GM21717 (cell line): Measurements from ENCODE around the gene ATP1B1.
A peak's percentile ranks its signal among the peaks of the same experiment; 100 is the strongest.
"Not testable (repeated sequence)": the region's sequence is repeated elsewhere in the genome, so short reads cannot be mapped to it uniquely, and the experiment has no call there.

Experiments used
- ATAC-seq: cut with Tn5 transposase; IDR thresholded peaks from one replicate; pipeline ENCODE4 v1.9.1; 2021; ENCODE audit warnings: mild to moderate bottlenecking, moderate library complexity; ENCODE audit not compliant: unreplicated experiment

ATP1B1 gene

DNA sequence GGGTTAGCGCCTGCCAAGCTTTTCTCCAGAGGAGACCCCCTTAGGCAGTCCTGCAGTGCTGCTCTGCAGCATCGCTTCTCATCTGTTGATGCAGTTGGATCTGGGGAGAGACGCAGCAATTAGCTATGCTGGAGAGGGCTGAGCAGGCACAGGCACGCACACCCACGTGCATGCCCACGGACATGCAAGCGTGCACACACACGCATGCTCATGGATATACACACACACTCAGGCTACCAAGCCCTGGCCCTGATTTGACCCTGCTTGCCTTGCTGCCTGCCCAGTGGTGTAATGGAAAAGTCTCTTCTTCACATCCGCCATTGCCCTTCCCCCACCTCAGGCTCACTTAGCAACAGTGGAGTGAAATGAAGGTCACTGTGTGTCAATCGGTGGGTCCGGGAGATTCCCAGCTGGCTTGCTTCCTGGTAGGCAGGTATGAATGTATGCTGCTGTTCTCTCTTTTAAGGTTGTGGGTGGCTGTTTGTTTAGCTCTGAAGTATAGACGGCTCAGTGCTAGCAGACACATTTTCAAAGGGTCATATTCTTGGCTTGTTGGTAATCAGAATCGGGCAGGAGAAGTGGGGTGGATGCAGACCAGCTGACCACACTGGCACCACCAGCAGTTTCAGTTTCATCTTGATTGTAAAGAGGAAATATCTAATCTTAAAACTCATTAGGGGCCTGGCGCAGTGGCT is 9.5 kb downstream of the ATP1B1 start:
- ATAC-seq, result peak; percentile 59

DNA sequence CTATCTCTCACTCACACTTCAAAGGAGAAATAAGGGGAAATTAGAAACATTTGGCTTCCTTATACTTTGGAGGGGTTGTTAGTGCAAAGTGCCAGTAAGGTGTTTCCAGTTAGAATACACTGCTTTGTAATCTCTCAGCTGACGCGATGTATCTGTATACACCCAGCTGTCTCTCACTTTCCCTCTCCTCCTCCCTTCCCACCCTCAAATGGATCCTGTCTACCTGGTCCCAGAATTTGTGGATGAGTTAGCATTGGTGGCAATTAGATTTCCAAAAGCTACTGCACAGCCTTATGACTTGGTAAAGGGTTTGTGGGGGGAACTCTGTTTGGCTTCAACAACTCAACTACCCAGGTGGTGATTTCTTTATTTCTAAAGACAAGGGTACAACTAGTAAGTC is 10.5 kb downstream of the ATP1B1 start:
- no peak for ATAC-seq

DNA sequence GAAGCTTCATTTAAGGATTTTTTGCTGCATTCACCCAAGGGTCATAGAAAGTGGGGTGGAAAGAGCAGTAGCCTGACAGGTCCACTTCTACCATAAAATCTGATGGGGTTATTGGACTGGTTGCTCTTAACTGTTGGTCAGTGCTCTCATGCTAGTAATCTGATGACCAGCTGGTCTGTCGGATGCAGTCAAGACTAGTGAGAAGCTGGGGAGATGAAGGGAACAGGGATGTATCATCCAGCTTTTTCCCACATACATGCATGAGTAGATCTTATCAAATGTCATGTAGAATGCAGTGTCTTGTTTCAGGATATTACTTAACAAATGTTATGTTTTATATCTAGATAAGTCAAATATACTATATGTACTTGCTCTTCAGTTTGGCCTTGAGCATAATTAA is 11.1 kb downstream of the ATP1B1 start:
- ATAC-seq, result no peak

DNA sequence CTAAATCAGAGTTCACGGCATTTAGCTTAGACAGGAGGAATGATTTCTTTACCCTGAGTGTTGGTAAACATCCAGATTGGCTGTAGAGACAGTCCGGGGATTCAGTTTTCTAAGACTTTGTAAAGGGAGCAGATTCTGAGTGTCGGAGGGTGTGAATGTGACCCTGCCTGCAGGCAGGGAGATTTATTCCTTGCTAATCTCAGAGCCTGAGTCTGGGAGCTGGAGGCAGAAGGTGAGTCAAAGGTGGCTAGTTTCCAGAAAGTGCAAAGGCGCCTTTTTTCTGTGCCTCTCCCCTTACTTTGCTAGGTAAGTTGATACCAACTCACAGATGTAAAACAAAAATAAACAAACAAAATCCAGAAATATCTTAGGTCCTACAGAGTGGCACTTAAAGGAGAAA is 11.7 kb downstream of the ATP1B1 start:
- no peak for ATAC-seq

DNA sequence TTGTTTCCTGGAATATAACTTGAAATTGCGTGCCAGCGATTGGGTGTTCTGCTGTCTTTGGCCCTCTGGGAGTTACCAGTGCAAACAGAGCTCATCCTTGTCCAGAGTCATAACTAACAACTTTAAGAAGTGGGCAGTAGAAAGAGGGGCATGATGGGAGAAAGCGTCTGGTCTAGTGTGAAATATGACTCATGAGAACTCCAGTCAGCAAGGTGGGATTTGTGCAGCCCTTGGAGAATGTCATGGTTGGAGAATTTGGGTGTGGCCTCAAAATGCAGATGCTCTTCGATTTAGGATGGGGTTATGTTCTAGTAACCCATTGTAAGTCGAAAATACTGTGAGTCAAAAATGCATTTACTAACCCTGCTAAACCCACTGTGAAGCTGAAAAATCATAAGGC is 12.9 kb downstream of the ATP1B1 start:
- no peak for ATAC-seq

DNA sequence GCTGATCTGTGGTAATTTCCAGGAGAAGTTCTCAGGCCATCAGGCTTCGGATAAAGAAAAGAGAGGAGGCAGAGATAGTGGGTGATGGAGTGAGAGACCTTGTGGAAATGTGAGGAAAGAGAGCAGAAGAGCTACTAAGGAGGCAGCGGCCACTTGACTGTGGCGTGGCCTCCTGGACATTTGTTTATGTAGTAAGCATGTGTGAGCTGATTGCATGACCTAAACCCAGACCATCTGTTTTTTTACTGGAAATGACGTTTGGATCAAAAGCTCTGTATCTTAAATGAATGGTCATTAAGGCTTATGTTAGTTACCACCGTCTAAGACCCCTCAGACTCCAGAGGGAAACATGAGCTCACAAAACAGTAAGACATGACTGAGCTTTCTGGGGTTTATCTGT is 13.6 kb downstream of the ATP1B1 start:
- no peak for ATAC-seq

DNA sequence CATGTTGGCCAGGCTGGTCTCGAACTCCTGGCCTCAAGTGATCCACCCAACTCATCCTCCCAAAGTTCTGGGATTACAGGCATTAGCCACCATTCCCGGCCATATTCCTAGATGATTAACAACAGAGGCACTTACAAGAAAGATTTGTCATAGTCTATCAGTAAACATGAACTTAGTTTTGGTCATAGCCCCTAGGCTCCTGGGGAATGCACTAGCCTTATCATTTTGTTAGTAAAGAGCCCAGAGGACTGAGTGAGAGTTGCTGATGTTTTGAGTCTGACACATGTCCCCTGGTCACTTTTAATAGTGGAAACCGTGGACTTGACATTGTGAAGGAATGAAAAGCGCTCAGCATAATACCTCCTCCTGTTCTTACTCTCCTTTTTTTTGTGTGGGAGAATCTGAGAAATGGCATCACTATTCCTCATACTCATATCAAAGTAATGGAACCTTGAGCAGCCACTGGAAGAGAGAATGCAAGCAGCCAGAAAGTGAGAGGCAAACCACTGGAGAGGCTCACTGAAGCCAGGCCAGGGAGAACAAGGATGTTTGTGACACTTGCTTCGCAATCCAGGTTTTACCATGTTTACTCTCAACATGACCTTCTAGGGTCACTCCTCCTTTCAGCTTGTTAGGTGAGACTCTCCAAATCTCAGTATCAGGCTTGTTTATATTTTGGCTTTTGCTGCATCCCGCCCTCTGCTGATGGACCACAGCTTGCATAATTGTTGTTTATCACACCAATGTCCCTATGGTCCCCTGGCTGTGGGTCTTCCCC is 14.8 kb downstream of the ATP1B1 start:
- no peak for ATAC-seq

DNA sequence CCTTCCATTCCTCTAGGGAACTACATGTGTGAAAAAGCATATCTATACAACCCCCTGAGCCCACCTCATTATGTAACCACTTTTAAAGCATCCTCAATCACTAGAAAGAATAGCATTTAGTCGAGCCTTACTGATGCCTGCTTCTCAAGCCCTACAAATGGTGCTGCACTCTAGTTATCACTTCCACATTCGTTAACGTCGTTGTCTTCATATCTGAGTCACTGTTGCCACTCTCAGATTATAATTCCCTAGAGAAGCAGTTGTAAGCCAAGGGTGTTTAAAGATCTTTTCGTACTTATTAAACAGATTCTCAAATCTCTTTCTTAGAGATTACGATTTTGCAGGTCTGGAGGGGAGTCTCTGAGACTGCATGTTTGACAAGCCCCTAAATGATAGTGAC is 16.5 kb downstream of the ATP1B1 start:
- peak; percentile 64 for ATAC-seq

DNA sequence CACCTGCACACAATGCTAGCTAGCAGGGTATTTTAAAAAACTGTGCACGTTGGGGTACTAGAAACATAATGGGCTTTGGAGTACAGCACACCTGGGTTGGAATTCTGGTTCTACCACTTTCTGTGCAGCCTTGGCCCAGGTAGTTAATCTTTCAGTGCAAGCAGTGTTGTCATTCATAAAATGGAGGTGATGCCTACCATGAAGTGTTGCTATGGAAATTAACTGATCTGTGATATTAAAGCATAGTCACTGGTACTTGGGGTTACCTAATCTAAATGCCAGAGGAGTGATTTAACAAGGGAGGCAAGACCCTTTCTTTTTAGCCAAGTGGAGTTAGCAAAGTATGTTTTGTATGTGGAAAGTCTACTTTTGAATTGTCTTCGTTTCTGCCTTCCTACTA is 18.0 kb downstream of the ATP1B1 start:
- no peak for ATAC-seq

DNA sequence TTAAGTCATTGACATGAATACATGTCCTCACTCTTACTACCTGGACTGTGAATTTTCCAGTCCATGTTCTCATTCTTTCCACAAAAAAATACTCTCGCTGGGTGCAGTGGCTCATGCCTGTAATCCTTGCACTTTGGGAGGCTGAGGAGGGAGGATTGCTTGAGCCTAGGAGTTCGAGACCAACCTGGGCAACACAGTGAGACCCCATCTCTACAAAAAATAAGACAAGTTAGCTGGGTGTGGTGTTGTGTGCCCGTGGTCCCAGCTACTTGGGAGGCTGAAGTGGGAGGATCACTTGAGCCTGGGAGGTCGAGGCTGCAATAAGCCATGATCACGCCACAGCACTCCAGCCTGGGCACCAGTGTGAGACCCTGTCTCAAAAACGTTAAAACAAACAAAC is 19.1 kb downstream of the ATP1B1 start:
- ATAC-seq, result not testable (repeated sequence)

DNA sequence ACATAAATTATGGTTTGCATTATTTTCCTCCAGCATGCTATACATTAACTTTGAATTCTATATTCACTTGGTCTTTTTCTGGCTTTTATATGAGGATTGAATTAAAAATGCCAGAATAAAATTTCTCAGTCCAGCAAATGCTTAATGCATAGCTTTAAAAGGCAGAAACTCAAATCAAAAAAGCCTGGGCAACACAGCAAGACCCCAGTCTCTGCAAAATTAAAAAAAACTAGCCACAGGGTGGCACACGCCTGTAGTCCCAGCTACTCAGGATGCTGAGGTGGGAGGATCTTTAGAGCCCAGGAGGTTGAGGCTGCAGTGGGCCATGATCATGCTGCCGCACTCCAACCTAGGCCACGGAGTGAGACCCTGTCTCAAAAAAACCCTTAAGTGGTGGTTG is 19.8 kb downstream of the ATP1B1 start:
- no peak for ATAC-seq

DNA sequence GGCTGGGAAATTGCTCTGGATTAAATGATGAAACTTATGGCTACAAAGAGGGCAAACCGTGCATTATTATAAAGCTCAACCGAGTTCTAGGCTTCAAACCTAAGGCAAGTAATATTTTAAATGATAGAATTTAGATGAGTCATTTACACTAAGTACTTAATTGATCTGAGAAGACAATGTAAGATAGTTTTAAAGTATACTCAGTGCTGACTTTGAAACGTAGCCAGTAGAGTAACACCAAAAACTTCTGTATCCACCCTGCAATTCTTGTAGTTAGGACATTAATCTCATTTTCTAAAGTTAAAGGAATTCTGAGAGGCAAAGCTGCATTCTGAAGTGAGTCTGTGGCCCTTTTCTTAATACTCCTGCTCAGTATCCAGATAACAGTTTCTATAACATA is 20.8 kb downstream of the ATP1B1 start:
- ATAC-seq, result no peak

DNA sequence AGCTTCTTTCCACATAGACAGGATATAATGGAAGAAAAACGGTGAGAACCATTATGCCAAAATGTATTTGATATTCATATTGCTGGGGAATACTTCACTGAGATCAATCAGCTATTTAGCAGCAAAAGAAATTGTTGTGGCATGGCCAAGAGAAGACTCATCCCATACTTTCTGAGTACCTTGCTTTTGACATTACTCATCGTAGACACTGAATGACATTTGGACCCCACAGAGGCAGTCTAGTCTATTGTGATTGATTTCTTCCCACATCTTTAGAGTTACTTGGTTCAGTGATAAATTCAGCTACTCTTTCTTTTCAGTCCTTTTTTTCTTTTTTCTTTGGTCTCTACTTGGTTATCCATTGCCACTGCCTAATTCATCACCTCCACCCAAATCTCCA is 22.1 kb downstream of the ATP1B1 start:
- no peak for ATAC-seq

DNA sequence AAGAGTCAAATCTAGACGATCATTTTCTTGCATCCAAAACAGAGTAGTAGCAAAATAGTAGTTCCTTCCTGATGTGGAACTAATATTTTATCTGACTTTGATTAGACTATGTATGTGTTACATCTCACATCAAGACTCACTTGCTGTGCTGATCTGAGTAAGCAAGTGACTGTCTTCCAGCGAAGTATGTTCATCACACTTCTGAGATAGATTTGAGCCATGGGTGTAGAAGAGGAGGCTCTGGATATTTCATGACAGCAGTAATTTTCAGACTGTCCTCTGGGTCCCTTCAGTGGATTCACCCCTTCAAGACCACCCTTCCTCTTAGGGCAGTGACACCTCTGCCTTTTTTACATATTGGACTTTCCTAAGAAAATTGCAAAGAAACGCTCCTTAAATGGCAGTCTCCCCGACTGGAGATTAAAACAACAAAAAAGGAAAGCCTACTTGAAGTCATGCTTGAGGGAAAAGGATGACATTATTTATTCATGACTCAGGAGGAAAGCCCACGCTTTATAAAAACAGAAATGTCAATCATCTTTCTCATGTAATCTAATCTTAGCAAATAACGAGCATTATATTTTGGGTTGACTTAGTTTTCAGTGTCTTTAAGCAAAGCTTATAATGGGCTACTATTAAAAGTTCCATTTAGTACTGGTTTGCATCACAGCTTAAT is 22.8 kb downstream of the ATP1B1 start:
- no peak for ATAC-seq

DNA sequence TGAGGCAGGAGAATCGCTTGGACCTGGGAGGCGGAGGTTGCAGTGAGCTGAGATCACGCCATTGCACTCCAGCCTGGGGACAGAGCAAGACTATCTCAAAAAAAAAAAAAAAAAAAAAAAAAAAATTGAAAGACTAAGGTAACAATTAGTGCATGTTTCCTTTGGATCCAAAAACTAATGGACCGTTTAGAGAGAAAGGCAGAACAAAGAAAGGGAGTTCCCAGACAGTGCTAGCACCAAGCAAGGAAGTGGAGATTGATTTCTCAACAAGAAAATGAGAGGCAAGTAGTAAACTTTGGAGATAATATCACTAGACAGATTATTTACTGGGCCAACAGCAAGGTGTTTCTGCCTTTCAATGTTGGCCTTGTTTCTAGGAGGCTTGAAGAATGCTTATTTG is 24.2 kb downstream of the ATP1B1 start:
- ATAC-seq, result no peak

DNA sequence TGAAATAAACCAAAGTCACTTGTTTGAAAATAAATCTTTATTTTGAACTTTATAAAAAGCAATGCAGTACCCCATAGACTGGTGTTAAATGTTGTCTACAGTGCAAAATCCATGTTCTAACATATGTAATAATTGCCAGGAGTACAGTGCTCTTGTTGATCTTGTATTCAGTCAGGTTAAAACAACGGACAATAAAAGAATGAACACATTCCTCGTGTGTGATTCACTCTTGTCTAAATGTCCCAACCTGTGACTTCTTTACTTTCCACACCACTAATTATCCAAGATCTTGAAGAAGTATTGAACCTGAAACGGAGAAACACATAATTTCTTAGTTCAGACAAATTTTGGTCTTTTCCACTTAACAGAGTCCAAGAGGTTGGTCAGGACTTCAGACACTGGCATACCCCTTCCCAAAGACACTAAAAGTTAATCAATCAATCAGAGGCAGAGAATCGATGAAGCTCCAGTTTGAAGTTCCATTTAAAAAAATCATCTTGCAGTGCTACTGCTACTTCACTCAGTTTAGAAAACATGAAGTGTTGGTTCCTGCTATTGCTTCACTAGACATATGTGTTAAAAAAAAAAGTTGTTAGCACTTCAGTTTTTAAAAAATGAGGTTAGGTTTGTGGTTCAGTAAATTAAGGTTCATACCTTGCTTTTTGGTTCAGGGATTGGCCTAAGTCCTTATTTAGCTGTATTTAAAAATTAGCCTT is 26.2 kb downstream of the ATP1B1 start:
- no peak for ATAC-seq

DNA sequence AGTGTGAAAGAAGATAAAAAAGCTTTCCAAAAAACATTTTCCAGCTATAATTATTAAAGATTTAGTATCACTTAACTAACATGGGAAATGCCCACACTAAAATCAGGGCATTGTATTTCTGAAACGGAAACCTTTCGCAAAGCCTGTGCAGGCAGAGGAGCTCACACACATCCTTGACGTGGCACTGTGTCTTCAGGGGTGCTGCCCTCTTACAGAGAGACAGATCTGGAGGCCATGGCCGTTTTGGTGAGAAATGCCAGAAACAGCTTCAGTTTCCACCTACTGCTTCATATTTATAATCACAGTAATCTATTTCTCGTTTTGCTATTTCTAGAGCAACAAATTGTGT is 26.7 kb downstream of the ATP1B1 start:
- no peak for ATAC-seq

DNA sequence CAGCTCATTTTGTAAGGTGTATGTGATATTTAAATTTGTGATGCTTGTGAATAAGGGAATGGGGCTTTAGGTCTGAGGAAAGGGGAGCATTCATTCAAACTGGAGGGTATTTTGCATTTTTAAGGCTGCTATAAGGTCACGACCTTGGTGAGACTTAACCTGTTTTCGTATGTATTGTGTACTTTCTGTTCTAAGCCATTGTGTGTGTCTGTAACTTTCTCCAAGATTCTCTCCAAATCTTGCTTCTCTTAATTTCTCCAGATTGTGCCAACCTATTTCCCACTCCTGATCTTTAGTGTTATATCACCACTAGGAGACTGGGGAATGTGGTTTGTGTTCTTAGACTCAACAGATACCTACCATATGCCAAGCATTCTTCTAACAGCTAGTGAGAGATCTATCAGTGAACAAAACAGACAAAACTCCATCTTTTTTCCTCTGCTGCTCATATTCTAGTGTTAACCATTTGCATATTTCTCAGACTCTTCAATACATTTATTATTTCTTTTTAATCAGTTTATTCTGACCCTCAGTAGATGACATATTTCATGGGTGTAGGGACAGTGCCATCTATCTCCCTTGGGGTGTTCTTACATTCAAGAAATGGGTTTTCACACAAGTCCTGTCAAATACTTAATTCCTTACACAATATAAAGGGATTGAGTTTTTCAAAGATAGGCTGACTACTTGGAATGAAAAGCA is 27.5 kb downstream of the ATP1B1 start:
- no peak for ATAC-seq

DNA sequence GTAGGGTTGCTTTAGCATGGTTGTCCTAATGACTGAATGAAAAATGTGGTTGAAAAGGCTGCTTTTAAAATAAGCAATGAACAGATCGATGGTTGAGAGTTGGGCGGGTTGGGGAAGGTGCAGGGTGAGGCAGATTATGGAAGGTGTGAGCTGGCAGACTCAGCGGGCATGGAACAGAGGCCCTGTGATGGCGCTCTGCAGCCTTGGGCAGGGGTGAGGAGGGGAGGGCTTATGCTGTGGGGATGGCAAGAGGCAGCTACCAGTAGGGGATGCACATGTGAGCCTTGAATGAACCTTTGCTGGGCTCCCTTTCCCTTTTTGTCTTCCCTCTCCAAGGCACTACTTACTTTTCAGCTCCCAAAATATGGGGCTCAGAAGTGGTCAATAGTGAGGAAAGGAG is 30.9 kb downstream of the ATP1B1 start:
- ATAC-seq, result no peak

DNA sequence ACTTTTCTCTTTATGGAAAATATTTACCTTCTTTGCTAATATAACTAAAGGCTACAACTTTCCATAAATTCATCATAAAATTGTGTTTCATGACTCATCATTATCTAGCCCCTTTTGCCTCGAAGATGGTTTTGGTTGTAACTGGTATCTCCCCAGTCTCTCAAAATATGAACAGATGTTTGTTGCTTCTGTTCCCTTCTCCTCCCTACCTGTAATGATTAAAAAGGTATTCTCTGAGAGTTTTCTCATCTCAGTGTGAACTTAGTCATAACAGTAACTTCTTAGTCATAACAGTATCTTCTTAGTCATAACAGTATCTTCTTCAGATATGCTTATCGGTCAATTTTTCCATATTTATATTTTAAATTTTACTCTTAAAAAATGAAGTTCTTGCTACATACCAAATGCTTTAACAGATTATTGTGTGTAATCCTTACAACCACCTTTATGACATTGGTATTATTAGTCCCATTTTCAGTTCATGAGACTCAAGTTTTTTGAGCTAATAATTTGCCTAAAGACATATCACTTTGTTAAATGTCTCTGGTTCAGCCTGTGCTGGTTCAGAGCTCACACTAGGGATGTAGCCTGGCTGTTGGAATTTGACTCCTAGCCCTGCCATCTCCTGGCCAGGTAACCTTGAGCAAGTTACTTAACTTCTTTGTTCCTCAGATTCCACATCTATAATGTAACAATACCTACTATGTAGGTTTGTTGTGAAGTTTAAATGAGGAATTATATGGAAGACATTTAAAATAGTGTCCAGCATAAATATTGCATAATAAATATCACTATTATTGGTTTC is 32.6 kb downstream of the ATP1B1 start:
- peak; percentile 93 for ATAC-seq
